HG02884 (cell line): ENCODE results near the gene MFSD1.
A peak's percentile ranks its signal among the peaks of the same experiment; 100 is the strongest.
"Not testable (repeated sequence)": the region's sequence is repeated elsewhere in the genome, so short reads cannot be mapped to it uniquely, and the experiment has no call there.

Experiments used
- ATAC-seq: cut with Tn5 transposase; IDR thresholded peaks from one replicate; pipeline ENCODE4 v1.9.1; 2021; ENCODE audit warnings: mild to moderate bottlenecking, moderate library complexity; ENCODE audit not compliant: unreplicated experiment

The MFSD1 gene

GRCh38 chr3:158775426-158776410, 26.1 kb upstream of the MFSD1 start:
- no peak for ATAC-seq

GRCh38 chr3:158776531-158776930, 25.3 kb upstream of the MFSD1 start:
- ATAC-seq, result no peak

- ATAC-seq, result no peak
Measured at GRCh38 chr3:158777161-158777873, 24.5 kb upstream of the MFSD1 start.

GRCh38 chr3:158780766-158781165, 21.1 kb upstream of the MFSD1 start:
- no peak for ATAC-seq

- ATAC-seq, result no peak
Measured at GRCh38 chr3:158781191-158781590, 20.7 kb upstream of the MFSD1 start.

GRCh38 chr3:158781849-158782248, 20.0 kb upstream of the MFSD1 start:
- ATAC-seq, result no peak

- ATAC-seq, result no peak
Measured at GRCh38 chr3:158782283-158782989, 19.4 kb upstream of the MFSD1 start.

- no peak for ATAC-seq
Measured at GRCh38 chr3:158783051-158783450, 18.8 kb upstream of the MFSD1 start.

GRCh38 chr3:158785972-158786371, 15.9 kb upstream of the MFSD1 start:
- ATAC-seq, result no peak

- ATAC-seq, result no peak
Measured at GRCh38 chr3:158788446-158788845, 13.4 kb upstream of the MFSD1 start.

- no peak for ATAC-seq
Measured at GRCh38 chr3:158789592-158789991, 12.3 kb upstream of the MFSD1 start.

- peak; percentile 63 for ATAC-seq
Measured at GRCh38 chr3:158790901-158791589, 10.8 kb upstream of the MFSD1 start.

- not testable (repeated sequence) for ATAC-seq
Measured at GRCh38 chr3:158791590-158791920, 10.3 kb upstream of the MFSD1 start.

- no peak for ATAC-seq
Measured at GRCh38 chr3:158792709-158793108, 9.1 kb upstream of the MFSD1 start.

- no peak for ATAC-seq
Measured at GRCh38 chr3:158794206-158794605, 7.6 kb upstream of the MFSD1 start.

- ATAC-seq, result no peak
Measured at GRCh38 chr3:158794936-158795518, 6.8 kb upstream of the MFSD1 start.

GRCh38 chr3:158801201-158801600, 653 bp upstream of the MFSD1 start:
- ATAC-seq, result no peak

GRCh38 chr3:158802409-158803268, 785 bp downstream of the MFSD1 start:
- ATAC-seq, result peak; percentile 31

GRCh38 chr3:158804441-158804840, 2.6 kb downstream of the MFSD1 start:
- no peak for ATAC-seq

GRCh38 chr3:158808697-158809096, 6.8 kb downstream of the MFSD1 start:
- no peak for ATAC-seq
